Mesodermal cell (in vitro differentiated cells): ENCODE measurements around the gene TSPAN18.

Experiments
- H3K27ac ChIP-seq: 2 replicates; pipeline ENCODE4 v1.7.0; 2013; ENCODE audit warnings: mild to moderate bottlenecking, low read depth, low read length, moderate library complexity; ENCODE audit not compliant: severe bottlenecking
- H3K36me3 ChIP-seq: 2 replicates; pipeline ENCODE4 v1.7.1; 2013; ENCODE audit warnings: mild to moderate bottlenecking, low read length, moderate library complexity; ENCODE audit not compliant: control insufficient read depth, insufficient read depth
- H3K4me1 ChIP-seq: one replicate; pipeline ENCODE4 v1.7.1; 2013; ENCODE audit warnings: mild to moderate bottlenecking, low read length; ENCODE audit not compliant: insufficient read depth, control insufficient read depth, poor library complexity, severe bottlenecking
- H3K4me3 ChIP-seq: 2 replicates; pipeline ENCODE4 v1.7.0; 2013; ENCODE audit warnings: low read length, control low read depth, mild to moderate bottlenecking; ENCODE audit not compliant: insufficient read depth, poor library complexity, severe bottlenecking; ENCODE audit errors: extremely low read depth
- H3K9me3 ChIP-seq: 2 replicates; pipeline ENCODE4 v1.7.1; 2013; ENCODE audit warnings: mild to moderate bottlenecking, low read length, moderate library complexity; ENCODE audit not compliant: control insufficient read depth
- WGBS, 2 experiments: methylation state at CpG; one replicate each; pipeline ENCODE4 v1.1.5; 2013; ENCODE audit warnings: missing lambda C conversion rate in 2 of 2; ENCODE audit not compliant: insufficient coverage in 2 of 2; 5-methylcytosine and 5-hydroxymethylcytosine counted together

TSPAN18 gene

DNA sequence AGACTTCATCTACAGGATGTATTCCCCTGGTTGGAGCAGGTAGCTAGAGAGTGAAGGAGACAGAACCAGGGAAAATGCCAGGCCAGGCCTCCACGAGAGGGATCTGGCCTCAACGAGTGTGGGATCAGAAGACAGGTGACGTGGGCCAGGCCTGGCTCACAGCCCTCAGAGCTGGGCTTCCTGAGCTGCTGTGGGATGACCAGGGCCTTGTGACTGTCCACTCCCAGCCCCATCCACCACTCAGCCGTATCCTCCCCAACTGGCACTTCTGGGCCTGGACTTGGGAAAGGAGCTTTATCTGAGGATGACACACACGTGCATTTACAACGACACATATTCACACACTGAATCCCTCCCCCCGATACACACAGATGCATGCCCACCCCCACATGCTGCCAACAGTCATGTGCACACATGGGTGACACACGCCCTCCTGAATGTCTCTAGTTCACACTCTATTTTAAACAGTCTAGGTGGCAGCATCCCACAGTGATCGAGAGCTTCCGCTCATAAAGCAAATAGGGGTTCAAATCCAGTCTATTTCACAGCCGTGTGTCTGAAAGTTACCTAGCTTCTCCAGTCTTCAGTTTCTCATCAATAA is 130.8 kb downstream of the TSPAN18 start:
- no peak overlapping the region for H3K27ac ChIP-seq
- H3K36me3 ChIP-seq = peaks cover 18% of the 10 kb centered on the region
- no peak overlapping the region for H3K4me3 ChIP-seq
- H3K4me1 ChIP-seq = peaks cover 32% of the 10 kb centered on the region
- H3K9me3 ChIP-seq = no peaks in the 10 kb centered on the region
- 94 to 96% methylated on average over 10 to 11 of the region's 11 CpGs for WGBS, 2 experiments

- H3K4me1 ChIP-seq = peaks cover 40% of the 10 kb centered on the region
- peaks cover 18% of the 10 kb centered on the region for H3K36me3 ChIP-seq
- 66 to 74% methylated on average over 12 to 13 of the region's 14 CpGs for WGBS, 2 experiments
Observed at GRCh38 chr11:44858796-44859527, 132.2 kb downstream of the TSPAN18 start.

DNA sequence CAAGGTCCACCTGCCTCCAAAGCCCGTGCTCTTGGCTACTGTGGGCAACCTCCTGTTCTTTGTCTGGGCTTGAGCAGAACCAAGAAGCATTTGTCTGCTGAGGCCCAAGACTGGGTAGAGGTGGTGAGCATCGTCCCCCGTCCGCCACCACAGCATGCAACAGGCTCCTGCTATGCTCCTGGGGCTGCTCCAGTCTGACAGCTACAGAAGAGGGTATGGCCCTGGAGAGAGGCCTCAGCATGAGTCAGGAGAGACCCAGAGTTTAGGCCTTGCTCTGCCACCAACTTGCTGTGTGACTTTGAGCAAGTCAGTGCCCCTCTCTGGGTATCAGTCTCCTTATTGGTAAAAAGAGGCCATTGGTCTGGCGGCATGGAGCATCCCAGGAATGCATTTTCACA is 132.8 kb downstream of the TSPAN18 start:
- Histone ChIP-seq H3K9me3 (no peaks in the 10 kb centered on the region), H3K27ac (no peak overlapping the region), H3K36me3 (peaks cover 18% of the 10 kb centered on the region), H3K4me3 (no peak overlapping the region), H3K4me1 (peaks cover 38% of the 10 kb centered on the region)
- 94 to 97% methylated on average over 5 of the region's 5 CpGs for WGBS, 2 experiments

More at GRCh38 chr11:44858796-44859527, 132.2 kb downstream of the TSPAN18 start:
- no peak overlapping the region for H3K27ac ChIP-seq
- no peak overlapping the region for H3K4me3 ChIP-seq
- no peaks in the 10 kb centered on the region for H3K9me3 ChIP-seq

- peaks cover 39% of the 10 kb centered on the region for H3K4me1 ChIP-seq
- WGBS, 2 experiments = 82 to 90% methylated on average over 1 to 5 of the region's 5 CpGs
Observed at GRCh38 chr11:44860346-44860745, 133.6 kb downstream of the TSPAN18 start.

DNA sequence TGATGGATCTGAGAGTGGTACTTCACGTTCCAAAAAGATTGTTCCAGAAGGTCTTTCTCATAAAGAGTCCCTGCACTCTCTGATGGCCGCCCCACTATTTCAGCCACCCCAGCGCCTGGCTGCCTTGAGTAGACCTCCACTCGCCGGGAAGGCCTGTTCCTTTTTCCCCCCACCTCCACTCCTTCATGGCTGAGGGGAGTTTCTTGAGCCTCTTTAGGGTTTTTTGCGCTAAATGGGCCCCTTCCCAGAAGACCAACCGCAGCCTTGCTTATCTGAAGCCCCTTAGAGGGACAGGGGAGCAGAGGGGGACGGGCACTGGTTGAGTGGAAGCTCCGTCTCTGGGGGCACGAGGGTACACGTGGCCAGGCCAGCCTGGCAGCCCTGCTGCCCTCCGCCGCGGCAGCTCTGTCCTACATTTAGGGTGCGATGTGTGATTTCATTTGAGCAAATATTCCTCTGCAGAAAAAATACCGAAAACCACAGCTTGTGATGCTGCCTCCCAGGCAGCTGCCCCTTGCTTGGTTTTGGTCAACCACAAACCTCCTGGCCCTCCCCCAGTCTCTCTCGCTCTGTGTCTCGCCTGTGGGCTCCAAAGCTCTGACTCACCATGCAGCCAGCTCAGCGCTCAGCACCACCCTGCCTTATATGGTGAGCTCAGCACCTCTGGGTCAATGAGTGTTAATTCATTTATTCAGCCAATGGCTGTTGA is 135.2 kb downstream of the TSPAN18 start:
- H3K4me3 ChIP-seq = no peak overlapping the region
- no peaks in the 10 kb centered on the region for H3K9me3 ChIP-seq
- H3K4me1 ChIP-seq = peaks cover 44% of the 10 kb centered on the region
- WGBS, 2 experiments = 44 to 49% methylated on average over 13 to 14 of the region's 19 CpGs
- H3K27ac ChIP-seq = peak overlapping the region; percentile 90
- peaks cover 18% of the 10 kb centered on the region for H3K36me3 ChIP-seq

More at GRCh38 chr11:44860346-44860745, 133.6 kb downstream of the TSPAN18 start:
- Histone ChIP-seq H3K4me3 (no peak overlapping the region), H3K36me3 (peaks cover 18% of the 10 kb centered on the region), H3K9me3 (no peaks in the 10 kb centered on the region), H3K27ac (no peak overlapping the region)

DNA sequence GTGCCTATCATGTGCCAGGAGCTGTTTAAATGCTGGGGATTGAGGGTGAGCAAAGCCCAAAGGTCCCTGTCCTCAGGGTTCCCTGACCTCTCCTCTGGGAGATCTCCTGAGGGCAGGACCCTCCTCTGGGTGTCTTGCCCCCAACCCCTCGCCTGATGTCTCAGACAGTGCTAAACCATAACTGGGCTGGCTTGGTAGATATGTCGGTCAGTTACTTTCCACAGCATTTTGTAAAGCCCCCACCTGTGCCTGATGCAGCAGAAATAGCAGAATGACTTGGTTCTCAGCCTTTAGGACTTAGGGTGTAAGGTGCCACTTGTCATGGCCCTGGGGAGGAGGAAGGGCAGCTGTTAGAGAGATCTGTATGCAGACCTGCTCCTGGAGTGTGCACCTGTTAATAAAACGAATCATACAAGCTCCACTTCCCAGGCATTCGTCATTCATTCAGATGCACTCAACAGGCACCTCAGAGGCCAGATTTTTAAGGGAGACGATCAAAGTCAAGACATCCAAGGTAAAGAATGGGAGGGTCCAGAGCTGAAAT is 135.9 kb downstream of the TSPAN18 start:
- Histone ChIP-seq H3K27ac (peak overlapping the region; percentile 90), H3K9me3 (no peaks in the 10 kb centered on the region), H3K36me3 (peaks cover 18% of the 10 kb centered on the region), H3K4me3 (no peak overlapping the region), H3K4me1 (peaks cover 44% of the 10 kb centered on the region)
- WGBS, 2 experiments = 84 to 86% methylated on average over 3 to 5 of the region's 5 CpGs

DNA sequence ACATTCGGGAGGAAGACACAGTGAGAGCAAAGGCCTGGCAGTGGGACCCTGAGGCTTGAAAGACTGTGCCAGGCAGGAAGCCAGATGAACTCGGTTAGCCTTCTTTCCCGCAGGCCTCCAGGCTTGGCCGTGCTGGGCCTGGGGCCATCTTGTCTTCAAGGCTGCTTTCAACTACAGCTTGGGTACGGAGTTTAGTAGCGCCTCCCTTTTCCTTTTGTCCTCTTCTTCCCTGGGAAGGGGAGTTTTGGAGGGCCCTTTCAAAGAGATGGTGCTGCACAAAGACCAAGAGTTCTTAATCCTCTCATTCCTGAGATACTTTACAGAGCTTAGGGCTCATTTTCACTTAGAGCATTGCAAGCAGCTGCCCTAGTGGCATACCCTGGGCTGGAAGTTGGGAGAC is 136.5 kb downstream of the TSPAN18 start:
- Histone ChIP-seq H3K27ac (peak overlapping the region; percentile 90), H3K9me3 (no peaks in the 10 kb centered on the region), H3K4me1 (peaks cover 41% of the 10 kb centered on the region), H3K36me3 (peaks cover 18% of the 10 kb centered on the region), H3K4me3 (no peak overlapping the region)
- WGBS, 2 experiments = 75 to 89% methylated on average over 4 of the region's 6 CpGs

GRCh38 chr11:44865866-44866272 is 139.1 kb downstream of the TSPAN18 start:
- H3K9me3 ChIP-seq = no peaks in the 10 kb centered on the region
- H3K36me3 ChIP-seq = peaks cover 1% of the 10 kb centered on the region
- H3K4me3 ChIP-seq = no peak overlapping the region
- H3K4me1 ChIP-seq = peaks cover 32% of the 10 kb centered on the region
- H3K27ac ChIP-seq = no peak overlapping the region
- 49 to 60% methylated on average over 4 of the region's 7 CpGs for WGBS, 2 experiments

- Histone ChIP-seq H3K27ac (no peak overlapping the region), H3K4me1 (peaks cover 29% of the 10 kb centered on the region)
- WGBS, 2 experiments = 88 to 100% methylated on average over 5 of the region's 6 CpGs
Observed at GRCh38 chr11:44866286-44866685, 139.5 kb downstream of the TSPAN18 start.

GRCh38 chr11:44868021-44868420 is 141.3 kb downstream of the TSPAN18 start:
- H3K4me3 ChIP-seq = no peak overlapping the region
- H3K36me3 ChIP-seq = no peaks in the 10 kb centered on the region
- 90 to 92% methylated on average over 3 to 5 of the region's 6 CpGs for whole genome bisulfite sequencing, 2 experiments
- H3K4me1 ChIP-seq = peaks cover 16% of the 10 kb centered on the region
- H3K9me3 ChIP-seq = no peaks in the 10 kb centered on the region
- H3K27ac ChIP-seq = no peak overlapping the region

More at GRCh38 chr11:44866286-44866685, 139.5 kb downstream of the TSPAN18 start:
- Histone ChIP-seq H3K36me3 (no peaks in the 10 kb centered on the region), H3K9me3 (no peaks in the 10 kb centered on the region), H3K4me3 (no peak overlapping the region)
